NCI-H187 (cell line): ENCODE data around the gene APBB3.

Experiments used
- DNase-seq, 2 experiments: peaks; one replicate each; lab custom pipeline; 2025; lab: John Stamatoyannopoulos, UW

The APBB3 gene

GRCh38 chr5:140576776-140577201 is 12.4 kb upstream of the APBB3 start:
- DNase-seq: no peak

- DNase-seq: no peak
Observed at GRCh38 chr5:140575309-140575708, 10.9 kb upstream of the APBB3 start.

GRCh38 chr5:140574165-140574564 is 9.8 kb upstream of the APBB3 start:
- no peak for DNase-seq

GRCh38 chr5:140573683-140574082 is 9.3 kb upstream of the APBB3 start:
- DNase-seq: no peak

- no peak for DNase-seq
Observed at GRCh38 chr5:140571105-140571504, 6.7 kb upstream of the APBB3 start.

- DNase-seq: no peak
Observed at GRCh38 chr5:140570488-140570887, 6.1 kb upstream of the APBB3 start.

GRCh38 chr5:140570058-140570457 is 5.7 kb upstream of the APBB3 start:
- no peak for DNase-seq

- DNase-seq: no peak
Observed at GRCh38 chr5:140569197-140569596, 4.8 kb upstream of the APBB3 start.

- no peak for DNase-seq
Observed at GRCh38 chr5:140568443-140569063, 4.2 kb upstream of the APBB3 start.

GRCh38 chr5:140567871-140568270 is 3.5 kb upstream of the APBB3 start:
- no peak for DNase-seq

GRCh38 chr5:140567136-140567818 is 2.9 kb upstream of the APBB3 start:
- no peak for DNase-seq

- DNase-seq: no peak
Observed at GRCh38 chr5:140566665-140567064, 2.3 kb upstream of the APBB3 start.

GRCh38 chr5:140565780-140566095 is 1.3 kb upstream of the APBB3 start:
- DNase-seq: no peak

- DNase-seq: no peak
Observed at GRCh38 chr5:140565024-140565779, 804 bp upstream of the APBB3 start.

GRCh38 chr5:140563596-140563995 is 802 bp downstream of the APBB3 start:
- DNase-seq: no peak

- no peak for DNase-seq
Observed at GRCh38 chr5:140561753-140562523, 2.5 kb downstream of the APBB3 start.

- DNase-seq: no peak
Observed at GRCh38 chr5:140560227-140560626, 4.2 kb downstream of the APBB3 start.

GRCh38 chr5:140558542-140558941 is 5.9 kb downstream of the APBB3 start:
- no peak for DNase-seq

- DNase-seq: no peak
Observed at GRCh38 chr5:140557965-140558364, 6.4 kb downstream of the APBB3 start.

GRCh38 chr5:140557136-140557805 is 7.1 kb downstream of the APBB3 start, which contains the start of gene SRA1:
Gene SRA1, minus strand, starts transcription at chr5:140557473. Its CDS starts 21 bp downstream, at chr5:140557452.
- DNase-seq: peak; percentile 78 to 81

GRCh38 chr5:140556438-140556837 is 8.0 kb downstream of the APBB3 start:
- no peak for DNase-seq
